Ectodermal cell (in vitro differentiated cells): ENCODE data around the gene GP1BA.

Experiments
- H3K27ac ChIP-seq: 2 replicates; pipeline ENCODE4 v1.7.0; 2013; ENCODE audit warnings: mild to moderate bottlenecking, low read depth, low read length; ENCODE audit not compliant: insufficient read depth, poor library complexity, severe bottlenecking
- H3K27me3 ChIP-seq: 2 replicates; pipeline ENCODE4 v1.7.0; 2013; ENCODE audit warnings: mild to moderate bottlenecking, low read length; ENCODE audit not compliant: insufficient read depth, control insufficient read depth, poor library complexity, severe bottlenecking
- H3K36me3 ChIP-seq: one replicate; pipeline ENCODE4 v1.7.0; 2013; ENCODE audit warnings: low read length; ENCODE audit not compliant: control insufficient read depth, insufficient read depth
- H3K4me1 ChIP-seq: one replicate; pipeline ENCODE4 v1.7.0; 2013; ENCODE audit warnings: low read length; ENCODE audit not compliant: control insufficient read depth, insufficient read depth
- H3K4me3 ChIP-seq: 2 replicates; pipeline ENCODE4 v1.7.0; 2013; ENCODE audit warnings: low read depth, low read length, control low read depth; ENCODE audit not compliant: insufficient read depth
- H3K9me3 ChIP-seq: 2 replicates; pipeline ENCODE4 v1.7.0; 2013; ENCODE audit warnings: mild to moderate bottlenecking, low read length, moderate library complexity; ENCODE audit not compliant: control insufficient read depth
- WGBS, 2 experiments: methylation state at CpG; one replicate each; pipeline ENCODE4 v1.1.7; 2013; ENCODE audit warnings: missing lambda C conversion rate in 2 of 2; 5-methylcytosine and 5-hydroxymethylcytosine counted together

The GP1BA gene

DNA sequence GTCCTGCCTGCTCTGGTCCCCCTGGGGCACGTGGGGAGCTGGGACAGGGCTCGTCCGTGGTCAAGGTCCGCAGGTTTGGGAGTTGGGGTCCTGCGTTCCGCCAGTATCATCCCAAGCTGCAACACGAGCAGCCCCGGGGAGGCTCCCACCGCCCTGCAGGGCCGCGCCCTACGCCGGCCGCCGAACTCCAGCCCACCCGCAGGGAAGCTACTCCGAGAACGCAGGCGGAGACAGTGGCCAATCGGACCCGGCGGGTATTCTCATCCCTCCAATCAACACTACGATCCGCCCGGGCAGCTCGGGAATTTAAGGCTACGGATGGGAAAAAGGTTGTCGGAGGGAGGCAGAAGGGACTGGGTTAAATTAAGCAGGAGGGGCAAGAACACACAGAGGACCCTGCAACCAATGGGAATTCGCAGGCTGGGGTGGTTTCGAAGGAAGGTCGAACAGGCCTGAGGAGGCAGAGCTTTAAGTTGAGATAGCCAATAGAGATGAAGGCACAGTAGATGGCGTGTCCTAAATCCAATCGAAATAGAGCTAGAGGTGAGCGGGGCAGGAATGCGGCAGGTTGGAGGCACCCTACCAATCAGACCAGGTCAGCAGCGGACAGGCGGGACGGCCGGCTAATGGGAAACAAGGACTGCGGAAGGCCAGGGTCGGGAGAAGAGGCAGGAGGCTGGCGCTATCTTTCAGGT, 34.9 kb downstream of the GP1BA start:
- Histone ChIP-seq H3K4me1 (no peaks in the 10 kb centered on the region), H3K4me3 (peak overlapping the region; percentile 81), H3K36me3 (no peaks in the 10 kb centered on the region), H3K9me3 (no peaks in the 10 kb centered on the region), H3K27ac (peak overlapping the region; percentile 90), H3K27me3 (no peaks in the 10 kb centered on the region)
- WGBS, 2 experiments = 3 to 7% methylated on average over 42 of the region's 42 CpGs

DNA sequence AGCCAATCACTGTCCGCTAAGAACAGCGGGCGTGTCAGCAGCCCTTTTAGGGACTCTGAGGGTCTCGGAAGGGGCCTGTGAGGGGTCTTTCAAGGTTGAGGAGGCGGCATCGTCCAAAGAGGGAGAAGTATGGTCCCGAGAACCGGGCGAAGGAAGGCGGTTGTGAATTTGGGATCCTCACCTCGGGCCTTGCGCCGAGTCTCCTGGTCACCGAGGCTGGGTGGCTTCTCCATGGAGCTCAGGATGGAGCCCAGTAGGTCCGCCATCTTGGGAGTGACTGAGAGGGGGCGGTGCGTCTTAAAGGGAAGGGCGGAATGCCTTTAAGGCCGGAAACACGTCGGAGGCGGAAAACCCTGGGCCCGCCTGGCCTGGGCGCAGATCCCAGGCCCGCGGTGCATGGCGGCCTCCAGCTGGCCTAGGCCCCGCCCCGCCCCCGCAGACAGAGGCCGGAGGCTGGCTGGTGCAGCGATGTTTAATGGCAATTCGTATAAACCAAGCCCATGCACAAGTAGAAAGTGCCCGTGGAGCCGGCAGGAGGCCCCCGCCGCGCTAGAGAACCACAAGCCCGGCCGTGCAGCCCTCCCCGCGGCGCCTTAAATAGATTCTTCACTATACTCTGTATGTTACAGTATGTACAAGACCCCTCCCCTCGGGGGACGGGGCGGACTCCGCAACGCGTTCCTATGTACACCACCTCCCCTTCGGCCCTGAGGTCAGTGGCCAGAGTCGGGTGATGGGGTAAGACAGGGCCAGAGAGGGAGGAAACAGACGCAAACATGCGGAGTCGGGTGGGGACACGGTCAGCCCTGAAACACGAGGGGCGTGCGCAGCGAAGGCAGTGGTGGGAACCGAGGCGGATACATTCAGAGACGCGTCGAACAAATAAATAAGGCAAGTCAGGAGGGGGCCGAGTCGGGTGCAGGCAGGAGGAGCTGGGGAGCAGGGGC, 35.7 kb downstream of the GP1BA start, which contains the start of gene SPAG7:
SPAG7 (minus strand) TSS at position 279 of the 947 bp plus-strand sequence; CDS start at position 266, 13 bp downstream.
- 5 to 8% methylated on average over 66 of the region's 66 CpGs for WGBS, 2 experiments
- no peaks in the 10 kb centered on the region for H3K36me3 ChIP-seq
- no peaks in the 10 kb centered on the region for H3K4me1 ChIP-seq
- H3K9me3 ChIP-seq = no peaks in the 10 kb centered on the region
- peak within 1 kb of the TSS; percentile 81 for H3K4me3 ChIP-seq
- H3K27ac ChIP-seq = peak within 1 kb of the TSS; percentile 90
- H3K27me3 ChIP-seq = no peaks in the 10 kb centered on the region

DNA sequence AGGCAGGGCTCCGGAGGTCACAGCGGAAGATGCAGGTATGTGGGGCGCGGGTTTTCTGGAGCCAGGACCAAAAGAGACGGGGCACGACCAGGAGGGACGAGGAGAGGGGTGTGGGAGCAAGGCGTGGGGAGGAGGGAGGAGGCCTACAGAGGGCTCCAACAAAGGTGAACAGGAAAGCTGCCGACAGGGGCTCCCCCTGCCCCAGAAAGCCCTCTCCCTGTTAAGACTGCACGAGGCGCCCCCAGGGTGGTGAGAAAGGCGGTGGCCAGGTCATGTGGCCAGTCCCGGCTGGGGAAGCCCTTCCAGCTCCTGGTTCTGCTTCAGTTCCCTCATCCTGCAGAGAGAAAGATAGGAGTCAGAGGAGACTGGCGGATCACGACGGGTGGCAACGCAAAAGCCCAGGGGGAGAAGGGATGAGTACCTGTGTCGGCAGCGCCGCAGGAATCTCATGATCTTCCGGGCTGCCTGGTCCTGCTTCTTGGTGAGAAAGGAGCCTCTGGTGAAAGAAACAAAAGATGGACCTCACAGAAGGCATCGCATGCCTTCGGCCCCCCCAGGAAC, 36.5 kb downstream of the GP1BA start:
- no peaks in the 10 kb centered on the region for H3K27me3 ChIP-seq
- peak overlapping the region; percentile 82 for H3K27ac ChIP-seq
- H3K9me3 ChIP-seq = no peaks in the 10 kb centered on the region
- 4 to 8% methylated on average over 23 of the region's 23 CpGs for WGBS, 2 experiments
- H3K4me3 ChIP-seq = peak overlapping the region; percentile 81
- H3K36me3 ChIP-seq = no peaks in the 10 kb centered on the region
- no peaks in the 10 kb centered on the region for H3K4me1 ChIP-seq

DNA sequence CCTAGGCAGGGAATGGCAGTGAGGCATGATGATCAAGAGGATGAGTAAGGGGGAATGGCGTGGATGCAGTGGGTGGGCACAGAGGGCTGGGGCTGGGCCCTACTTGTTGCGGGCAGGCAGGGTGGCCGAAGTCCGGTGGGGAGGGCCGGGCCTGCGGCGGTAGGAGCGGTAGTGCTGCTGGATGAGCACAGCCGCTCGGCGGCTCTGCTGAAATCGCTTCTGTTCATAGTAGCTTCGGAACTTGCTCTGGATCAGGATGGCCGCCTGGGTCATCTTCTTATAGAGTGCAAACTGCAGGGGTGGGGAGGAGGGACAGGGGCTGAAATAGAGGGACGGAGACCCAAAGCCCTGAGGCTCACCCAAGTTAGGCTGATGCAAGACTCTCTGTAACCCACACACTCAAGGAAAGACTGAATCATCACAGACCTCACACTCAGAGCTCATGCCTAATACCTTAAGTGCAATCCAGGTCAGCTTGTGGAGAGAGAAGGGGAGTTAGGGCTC, 37.0 kb downstream of the GP1BA start:
- 25 to 29% methylated on average over 15 of the region's 15 CpGs for WGBS, 2 experiments
- H3K36me3 ChIP-seq = no peaks in the 10 kb centered on the region
- no peaks in the 10 kb centered on the region for H3K9me3 ChIP-seq
- H3K27me3 ChIP-seq = no peaks in the 10 kb centered on the region
- peak overlapping the region; percentile 81 for H3K4me3 ChIP-seq
- no peak overlapping the region for H3K27ac ChIP-seq
- H3K4me1 ChIP-seq = no peaks in the 10 kb centered on the region

DNA sequence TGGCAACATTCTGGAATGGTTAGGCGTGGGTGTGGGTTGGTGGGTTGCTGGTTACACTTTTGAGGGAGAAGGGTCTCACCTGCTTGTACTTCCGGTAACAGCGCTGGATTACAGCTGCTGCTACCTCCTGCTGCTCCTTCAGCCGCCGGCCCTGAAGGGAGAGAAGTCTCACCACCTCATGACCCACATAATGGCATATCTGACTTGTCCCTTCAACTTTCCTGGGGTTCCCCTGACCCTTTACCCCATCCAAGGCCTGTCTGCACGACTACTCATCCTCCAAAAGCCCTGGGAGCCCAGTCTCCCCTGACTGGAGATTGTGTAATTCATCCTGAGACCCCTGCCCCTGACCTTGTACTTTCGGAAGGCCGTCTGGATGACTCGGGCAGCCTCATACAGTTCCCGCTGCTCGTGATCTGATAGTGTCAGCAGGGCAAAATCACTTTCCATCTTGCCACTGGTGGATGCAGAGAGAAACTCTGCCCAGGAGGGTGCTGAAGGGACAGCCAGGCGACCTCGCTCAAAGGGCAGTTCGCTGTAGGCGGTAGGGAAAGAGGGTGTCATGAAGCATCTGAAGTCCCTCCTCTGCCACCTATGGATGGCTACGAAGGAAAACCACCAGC, 37.6 kb downstream of the GP1BA start:
- WGBS, 2 experiments = 83 to 87% methylated on average over 16 of the region's 16 CpGs
- Histone ChIP-seq H3K4me3 (peak overlapping the region; percentile 81), H3K27me3 (no peaks in the 10 kb centered on the region), H3K27ac (no peak overlapping the region), H3K36me3 (no peaks in the 10 kb centered on the region), H3K4me1 (no peaks in the 10 kb centered on the region), H3K9me3 (no peaks in the 10 kb centered on the region)

DNA sequence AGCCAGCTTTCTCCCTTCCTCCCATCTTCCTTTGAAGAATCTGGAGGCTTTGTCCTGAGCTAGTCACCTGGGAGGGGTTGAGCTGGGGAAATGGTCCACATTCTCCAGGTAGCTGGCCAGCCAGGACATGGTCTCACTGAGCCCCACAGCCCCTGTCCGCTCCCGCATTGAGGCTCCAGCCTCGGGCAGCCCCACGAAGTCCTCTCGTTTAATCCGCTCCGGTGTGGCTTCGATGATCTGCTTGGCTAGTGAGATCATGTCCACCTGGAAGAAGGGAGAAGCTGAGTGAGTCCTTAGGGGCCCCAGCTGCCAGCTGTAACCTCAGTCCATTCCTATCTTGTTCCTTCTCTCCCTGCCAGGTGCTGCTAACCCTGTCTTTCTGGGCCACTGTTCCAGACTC, 38.2 kb downstream of the GP1BA start:
- H3K4me3 ChIP-seq = no peak overlapping the region
- WGBS, 2 experiments = 95 to 96% methylated on average over 8 of the region's 8 CpGs
- no peaks in the 10 kb centered on the region for H3K36me3 ChIP-seq
- no peaks in the 10 kb centered on the region for H3K27me3 ChIP-seq
- no peak overlapping the region for H3K27ac ChIP-seq
- no peaks in the 10 kb centered on the region for H3K9me3 ChIP-seq
- H3K4me1 ChIP-seq = no peaks in the 10 kb centered on the region

DNA sequence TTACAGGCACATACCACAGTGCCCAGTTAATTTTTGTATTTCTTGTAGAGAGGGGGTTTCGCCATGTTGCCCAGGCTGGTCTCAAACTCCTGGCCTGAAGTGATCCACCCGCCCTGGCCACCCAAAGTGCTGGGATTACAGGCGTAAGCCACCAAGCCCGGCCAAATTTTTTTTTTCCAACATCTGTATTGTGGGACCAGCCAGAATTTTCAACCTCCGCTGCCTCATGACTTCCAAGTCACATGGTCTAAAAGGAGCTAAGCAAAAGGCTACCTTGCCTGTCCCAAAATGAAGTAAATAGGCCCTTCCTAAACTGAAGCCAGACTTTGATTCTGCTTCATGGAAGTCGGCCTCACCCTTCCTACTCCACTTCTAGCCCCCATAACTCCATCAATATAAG, 39.7 kb downstream of the GP1BA start:
- H3K4me3 ChIP-seq = no peak overlapping the region
- H3K27me3 ChIP-seq = no peaks in the 10 kb centered on the region
- H3K27ac ChIP-seq = no peak overlapping the region
- no peaks in the 10 kb centered on the region for H3K4me1 ChIP-seq
- H3K36me3 ChIP-seq = no peaks in the 10 kb centered on the region
- H3K9me3 ChIP-seq = no peaks in the 10 kb centered on the region
- WGBS, 2 experiments = 95 to 97% methylated on average over 6 of the region's 6 CpGs

DNA sequence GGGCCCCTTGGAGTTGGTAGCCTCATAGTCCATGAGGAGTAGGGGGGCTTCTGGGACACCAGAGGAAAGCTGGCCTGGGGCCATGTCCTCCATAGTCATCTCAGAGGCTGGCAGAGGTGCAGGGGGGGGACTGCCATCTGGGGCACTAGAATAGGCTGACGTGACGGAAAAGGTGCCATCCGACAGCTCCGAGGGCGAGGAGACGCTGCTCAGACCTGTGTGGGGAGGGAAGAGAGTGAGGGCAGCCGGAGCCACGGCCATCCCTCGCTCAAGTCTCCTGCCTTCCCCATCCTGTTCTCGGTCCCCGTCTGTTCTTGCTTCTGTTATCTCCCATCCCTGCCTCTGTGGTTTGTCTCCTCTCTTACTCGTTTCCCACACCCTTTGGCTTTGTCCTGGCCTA, 40.2 kb downstream of the GP1BA start:
- Histone ChIP-seq H3K27ac (no peak overlapping the region), H3K9me3 (no peaks in the 10 kb centered on the region), H3K27me3 (no peaks in the 10 kb centered on the region), H3K36me3 (no peaks in the 10 kb centered on the region), H3K4me3 (no peak overlapping the region), H3K4me1 (no peaks in the 10 kb centered on the region)
- WGBS, 2 experiments = 89 to 95% methylated on average over 12 of the region's 12 CpGs

DNA sequence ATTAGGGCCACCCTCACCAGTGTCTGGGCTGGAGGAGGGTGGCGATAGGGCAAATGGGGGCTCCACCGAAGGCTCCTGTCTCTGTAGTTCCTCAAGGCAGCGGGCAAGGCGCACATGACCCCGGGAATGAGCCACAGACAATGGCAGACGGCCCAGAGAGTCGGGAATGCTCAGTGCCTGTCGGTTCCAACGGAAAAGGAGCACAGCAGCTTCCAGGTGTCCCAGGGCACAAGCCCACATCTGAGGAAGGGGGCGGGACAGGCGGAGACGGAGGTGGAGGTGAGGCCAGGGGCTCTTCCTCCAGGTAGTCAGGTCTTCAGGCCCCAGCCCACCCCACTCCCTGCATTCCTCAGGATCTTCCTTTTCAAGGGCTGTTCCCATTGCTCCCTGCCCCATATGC, 40.7 kb downstream of the GP1BA start:
- Histone ChIP-seq H3K27me3 (no peaks in the 10 kb centered on the region), H3K4me3 (no peak overlapping the region), H3K9me3 (no peaks in the 10 kb centered on the region), H3K36me3 (no peaks in the 10 kb centered on the region), H3K4me1 (no peaks in the 10 kb centered on the region), H3K27ac (no peak overlapping the region)
- 81 to 83% methylated on average over 12 of the region's 12 CpGs for WGBS, 2 experiments
